ENCODE data around the gene ITGAL.

DNA sequence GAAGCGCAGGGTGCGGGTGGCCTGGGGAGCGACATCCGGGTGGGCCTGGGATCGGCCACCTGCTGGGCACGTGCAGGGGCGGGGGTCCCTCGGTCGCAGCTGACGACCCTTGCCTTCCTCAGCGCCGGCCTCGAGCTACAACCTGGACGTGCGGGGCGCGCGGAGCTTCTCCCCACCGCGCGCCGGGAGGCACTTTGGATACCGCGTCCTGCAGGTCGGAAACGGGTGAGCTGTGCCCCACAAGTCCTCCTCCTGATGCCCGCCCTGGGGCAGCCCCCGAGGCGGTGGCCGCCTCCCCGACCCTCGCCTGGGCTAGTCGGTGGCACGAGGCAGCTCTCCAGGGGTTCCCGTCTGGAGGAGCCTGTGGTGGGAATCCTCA lies 1.5 kb downstream of the ITGAL start:
- TF ChIP-seq, protein P1, sequence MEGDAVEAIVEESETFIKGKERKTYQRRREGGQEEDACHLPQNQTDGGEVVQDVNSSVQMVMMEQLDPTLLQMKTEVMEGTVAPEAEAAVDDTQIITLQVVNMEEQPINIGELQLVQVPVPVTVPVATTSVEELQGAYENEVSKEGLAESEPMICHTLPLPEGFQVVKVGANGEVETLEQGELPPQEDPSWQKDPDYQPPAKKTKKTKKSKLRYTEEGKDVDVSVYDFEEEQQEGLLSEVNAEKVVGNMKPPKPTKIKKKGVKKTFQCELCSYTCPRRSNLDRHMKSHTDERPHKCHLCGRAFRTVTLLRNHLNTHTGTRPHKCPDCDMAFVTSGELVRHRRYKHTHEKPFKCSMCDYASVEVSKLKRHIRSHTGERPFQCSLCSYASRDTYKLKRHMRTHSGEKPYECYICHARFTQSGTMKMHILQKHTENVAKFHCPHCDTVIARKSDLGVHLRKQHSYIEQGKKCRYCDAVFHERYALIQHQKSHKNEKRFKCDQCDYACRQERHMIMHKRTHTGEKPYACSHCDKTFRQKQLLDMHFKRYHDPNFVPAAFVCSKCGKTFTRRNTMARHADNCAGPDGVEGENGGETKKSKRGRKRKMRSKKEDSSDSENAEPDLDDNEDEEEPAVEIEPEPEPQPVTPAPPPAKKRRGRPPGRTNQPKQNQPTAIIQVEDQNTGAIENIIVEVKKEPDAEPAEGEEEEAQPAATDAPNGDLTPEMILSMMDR (IDR thresholded peaks at IDR 0.05; ENCODE audit: low read depth, low read length), result no peak
- TF ChIP-seq EZH2phosphoT487 (IDR thresholded peaks at IDR 0.05; ENCODE audit: low read depth), result no peak

All from OCI-LY3 (cell line).